SK-N-SH treated with all-trans-retinoic acid at 6 μM for 48 hours (cell line): ENCODE results near the gene PTCD3.

ENCODE experiments used
- ATAC-seq: fragments of 200-7000 bp; cut with Tn5 transposase; 3 replicates; pipeline ENCODE4 v1.9.1; 2020; ENCODE audit warnings: mild to moderate bottlenecking, moderate library complexity
- ARNTL ChIP-seq: fragments of 450-650 bp; formaldehyde crosslinking; IDR thresholded peaks from 2 replicates; pipeline ENCODE4 v1.5.0; 2020; ENCODE audit warnings: low read depth, mild to moderate bottlenecking, moderate library complexity, borderline replicate concordance
- BACH2 ChIP-seq: fragments of 250-450 bp; sonication (Bioruptor Pico); IDR thresholded peaks from 2 replicates; pipeline ENCODE4 v1.9.0; 2021; ENCODE audit warnings: mild to moderate bottlenecking, borderline replicate concordance
- CSDC2 ChIP-seq: fragments of 250-450 bp; sonication (Bioruptor Pico); IDR thresholded peaks from 2 replicates; pipeline ENCODE4 v1.5.0; 2020; ENCODE audit warnings: mild to moderate bottlenecking, moderate library complexity
- ESRRG ChIP-seq: fragments of 250-450 bp; sonication (Bioruptor Pico); IDR thresholded peaks from 2 replicates; pipeline ENCODE4 v1.6.1; 2021; ENCODE audit warnings: mild to moderate bottlenecking
- GLIS3 ChIP-seq: fragments of 250-450 bp; sonication (Bioruptor Pico); IDR thresholded peaks from 2 replicates; pipeline ENCODE4 v1.5.0; 2020; ENCODE audit warnings: mild to moderate bottlenecking, moderate library complexity
- ISL1 ChIP-seq: fragments of 250-450 bp; sonication (Bioruptor Pico); IDR thresholded peaks from 2 replicates; pipeline ENCODE4 v2.1.2; 2022; ENCODE audit warnings: mild to moderate bottlenecking, moderate library complexity
- PPARA ChIP-seq: fragments of 250-450 bp; sonication (Bioruptor Pico); IDR thresholded peaks from 2 replicates; pipeline ENCODE4 v1.5.0; 2020; ENCODE audit warnings: mild to moderate bottlenecking, borderline replicate concordance
- RARB ChIP-seq: fragments of 250-450 bp; sonication (Bioruptor Pico); IDR thresholded peaks from 2 replicates; pipeline ENCODE4 v1.8.0; 2021; ENCODE audit warnings: mild to moderate bottlenecking, moderate library complexity
- TCF4 ChIP-seq: fragments of 250-450 bp; sonication (Bioruptor Pico); IDR thresholded peaks from 2 replicates; pipeline ENCODE4 v1.8.0; 2021; ENCODE audit warnings: mild to moderate bottlenecking, moderate library complexity, borderline replicate concordance
- ZC3H10 ChIP-seq: fragments of 250-450 bp; sonication (Bioruptor Pico); IDR thresholded peaks from 2 replicates; pipeline ENCODE4 v1.5.1; 2021; ENCODE audit warnings: mild to moderate bottlenecking, moderate library complexity
- ZFP3 ChIP-seq: fragments of 250-450 bp; sonication (Bioruptor Pico); IDR thresholded peaks from 2 replicates; pipeline ENCODE4 v1.5.0; 2020; ENCODE audit warnings: mild to moderate bottlenecking, moderate library complexity
- ZFP30 ChIP-seq: fragments of 450-650 bp; formaldehyde crosslinking; IDR thresholded peaks from 2 replicates; pipeline ENCODE4 v1.5.0; 2022; ENCODE audit warnings: mild to moderate bottlenecking, moderate library complexity
- ZNF565 ChIP-seq: fragments of 450-650 bp; formaldehyde crosslinking; conservative IDR thresholded peaks from 2 replicates; pipeline ENCODE4 v1.5.0; 2020; ENCODE audit warnings: low read depth, mild to moderate bottlenecking, moderate library complexity
- ZNF70 ChIP-seq: fragments of 450-650 bp; formaldehyde crosslinking; IDR thresholded peaks from 2 replicates; pipeline ENCODE4 v1.5.0; 2020; ENCODE audit warnings: mild to moderate bottlenecking, moderate library complexity
- ZNF8 ChIP-seq: fragments of 450-650 bp; formaldehyde crosslinking; IDR thresholded peaks from 2 replicates; pipeline ENCODE4 v1.5.0; 2020; ENCODE audit warnings: mild to moderate bottlenecking, moderate library complexity
- TF ChIP-seq, protein P1 (sequence below): fragments of 250-450 bp; sonication (Bioruptor Pico); IDR thresholded peaks from 2 replicates; pipeline ENCODE4 v1.5.1; 2021; ENCODE audit warnings: mild to moderate bottlenecking, moderate library complexity
- TF ChIP-seq, protein P2 (sequence below): fragments of 250-450 bp; sonication (Bioruptor Pico); IDR thresholded peaks from 2 replicates; pipeline ENCODE4 v1.5.1; 2020; ENCODE audit warnings: low read depth, mild to moderate bottlenecking, moderate library complexity
- TF ChIP-seq, protein P3 (sequence below): fragments of 250-450 bp; sonication (Bioruptor Pico); IDR thresholded peaks from 2 replicates; pipeline ENCODE4 v1.8.0; 2021; ENCODE audit warnings: low read depth, mild to moderate bottlenecking, moderate library complexity, borderline replicate concordance
- TF ChIP-seq, protein P4 (sequence below): fragments of 250-450 bp; sonication (Bioruptor Pico); IDR thresholded peaks from 2 replicates; pipeline ENCODE4 v1.8.0; 2020; ENCODE audit warnings: mild to moderate bottlenecking, moderate library complexity, borderline replicate concordance

The PTCD3 gene

DNA sequence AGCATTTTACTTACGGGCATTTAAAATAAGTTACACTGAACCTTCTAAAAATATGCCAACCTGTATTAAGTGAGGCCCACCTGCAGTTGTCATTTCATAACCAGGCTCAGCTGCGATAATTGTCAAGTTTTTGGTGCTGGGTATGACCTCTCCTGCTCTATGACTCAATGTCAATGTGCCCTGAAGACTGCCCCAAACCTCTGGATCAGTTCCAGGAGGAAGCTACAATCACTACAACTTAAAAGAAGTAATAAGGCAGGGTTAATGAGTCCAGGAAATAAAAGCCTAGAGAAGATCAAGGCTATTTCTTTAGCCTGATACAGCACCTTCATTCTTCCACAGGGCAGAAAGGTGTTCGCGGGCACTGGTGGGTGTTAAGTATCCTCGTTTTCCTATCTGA is 23.3 kb upstream of the PTCD3 start:
- no peak for TF ChIP-seq PPARA
- TF ChIP-seq ARNTL: no peak
- no peak for TF ChIP-seq CSDC2 (CRISPR knock-in tag)
- TF ChIP-seq ZC3H10 (CRISPR knock-in tag): no peak
- TF ChIP-seq RARB (CRISPR knock-in tag): no peak
- TF ChIP-seq, protein P1, sequence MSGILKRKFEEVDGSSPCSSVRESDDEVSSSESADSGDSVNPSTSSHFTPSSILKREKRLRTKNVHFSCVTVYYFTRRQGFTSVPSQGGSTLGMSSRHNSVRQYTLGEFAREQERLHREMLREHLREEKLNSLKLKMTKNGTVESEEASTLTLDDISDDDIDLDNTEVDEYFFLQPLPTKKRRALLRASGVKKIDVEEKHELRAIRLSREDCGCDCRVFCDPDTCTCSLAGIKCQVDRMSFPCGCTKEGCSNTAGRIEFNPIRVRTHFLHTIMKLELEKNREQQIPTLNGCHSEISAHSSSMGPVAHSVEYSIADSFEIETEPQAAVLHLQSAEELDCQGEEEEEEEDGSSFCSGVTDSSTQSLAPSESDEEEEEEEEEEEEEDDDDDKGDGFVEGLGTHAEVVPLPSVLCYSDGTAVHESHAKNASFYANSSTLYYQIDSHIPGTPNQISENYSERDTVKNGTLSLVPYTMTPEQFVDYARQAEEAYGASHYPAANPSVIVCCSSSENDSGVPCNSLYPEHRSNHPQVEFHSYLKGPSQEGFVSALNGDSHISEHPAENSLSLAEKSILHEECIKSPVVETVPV (CRISPR knock-in tag): no peak
- TF ChIP-seq ZNF8 (CRISPR knock-in tag): no peak
- TF ChIP-seq BACH2 (CRISPR knock-in tag): no peak
- TF ChIP-seq, protein P2, sequence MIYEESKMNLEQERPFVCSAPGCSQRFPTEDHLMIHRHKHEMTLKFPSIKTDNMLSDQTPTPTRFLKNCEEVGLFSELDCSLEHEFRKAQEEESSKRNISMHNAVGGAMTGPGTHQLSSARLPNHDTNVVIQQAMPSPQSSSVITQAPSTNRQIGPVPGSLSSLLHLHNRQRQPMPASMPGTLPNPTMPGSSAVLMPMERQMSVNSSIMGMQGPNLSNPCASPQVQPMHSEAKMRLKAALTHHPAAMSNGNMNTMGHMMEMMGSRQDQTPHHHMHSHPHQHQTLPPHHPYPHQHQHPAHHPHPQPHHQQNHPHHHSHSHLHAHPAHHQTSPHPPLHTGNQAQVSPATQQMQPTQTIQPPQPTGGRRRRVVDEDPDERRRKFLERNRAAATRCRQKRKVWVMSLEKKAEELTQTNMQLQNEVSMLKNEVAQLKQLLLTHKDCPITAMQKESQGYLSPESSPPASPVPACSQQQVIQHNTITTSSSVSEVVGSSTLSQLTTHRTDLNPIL (CRISPR knock-in tag): no peak
- ATAC-seq: no peak

DNA sequence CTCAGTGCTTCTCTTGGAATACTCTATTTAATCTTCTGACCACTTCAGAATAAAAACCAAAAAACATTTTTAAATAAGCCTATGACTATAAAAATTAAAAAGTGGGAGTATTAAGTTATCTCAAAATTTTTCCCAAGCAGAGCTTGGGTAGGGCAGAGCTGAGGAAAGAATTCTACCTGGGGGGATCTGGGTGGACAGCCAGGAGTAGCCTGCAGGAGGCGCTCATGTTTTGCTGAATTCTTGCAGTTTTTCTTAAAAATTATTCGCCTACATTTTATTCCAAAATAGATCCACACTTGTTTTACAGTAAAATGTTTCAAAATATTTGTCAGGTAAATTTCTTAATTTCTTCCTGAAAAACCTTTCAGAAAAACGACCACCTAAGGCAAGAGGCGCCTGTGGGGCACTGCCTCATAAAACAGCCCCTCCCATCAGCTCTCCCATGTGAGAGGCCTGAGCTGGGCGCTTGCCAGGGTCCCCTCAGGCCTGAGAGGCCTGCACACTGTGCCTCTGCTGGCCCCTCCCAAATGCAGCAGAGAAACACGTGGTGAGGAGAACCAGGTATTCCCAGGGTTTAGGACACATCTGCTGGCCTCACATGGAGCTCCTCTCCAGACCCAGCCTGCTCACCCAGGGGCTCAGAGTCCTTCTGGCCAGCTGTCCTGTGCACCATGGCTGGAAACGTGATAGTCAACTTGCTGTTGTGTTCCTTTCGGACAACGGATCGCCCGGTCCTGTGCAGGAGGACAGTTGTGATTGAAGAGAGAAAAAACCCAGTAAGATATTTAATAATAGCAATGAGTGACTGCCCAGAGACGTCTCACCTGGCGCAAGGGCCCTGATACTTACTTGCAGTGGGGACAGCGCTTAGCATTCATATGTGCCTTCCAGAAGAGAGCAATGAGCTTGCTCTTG is 17.8 kb upstream of the PTCD3 start:
- no peak for TF ChIP-seq ARNTL
- ATAC-seq: no peak

DNA sequence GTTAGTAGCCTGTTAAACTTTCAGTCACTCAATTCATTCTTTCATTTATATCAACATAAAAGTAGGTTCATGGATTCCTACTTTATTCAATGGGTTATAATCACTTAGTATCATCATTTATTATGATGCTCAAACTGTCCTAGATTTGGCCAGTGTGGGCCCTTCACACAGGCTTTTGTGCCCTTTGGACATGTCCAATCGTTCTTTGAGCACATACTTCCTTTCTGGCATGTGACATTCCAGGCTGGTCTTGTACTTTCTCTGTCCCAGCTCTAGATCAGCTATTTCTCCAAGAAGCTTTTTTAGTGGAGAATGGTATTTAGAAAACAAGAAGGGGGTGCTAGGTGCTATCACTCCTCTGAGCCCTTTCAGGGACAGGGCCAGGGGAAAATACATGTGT is 11.8 kb upstream of the PTCD3 start:
- TF ChIP-seq, protein P1 (CRISPR knock-in tag): no peak
- TF ChIP-seq ZNF70 (CRISPR knock-in tag) (no peak), CSDC2 (CRISPR knock-in tag) (no peak), ZFP3 (no peak), TCF4 (CRISPR knock-in tag) (no peak), ZFP30 (CRISPR knock-in tag) (no peak), ESRRG (CRISPR knock-in tag) (no peak)
- TF ChIP-seq, protein P3, sequence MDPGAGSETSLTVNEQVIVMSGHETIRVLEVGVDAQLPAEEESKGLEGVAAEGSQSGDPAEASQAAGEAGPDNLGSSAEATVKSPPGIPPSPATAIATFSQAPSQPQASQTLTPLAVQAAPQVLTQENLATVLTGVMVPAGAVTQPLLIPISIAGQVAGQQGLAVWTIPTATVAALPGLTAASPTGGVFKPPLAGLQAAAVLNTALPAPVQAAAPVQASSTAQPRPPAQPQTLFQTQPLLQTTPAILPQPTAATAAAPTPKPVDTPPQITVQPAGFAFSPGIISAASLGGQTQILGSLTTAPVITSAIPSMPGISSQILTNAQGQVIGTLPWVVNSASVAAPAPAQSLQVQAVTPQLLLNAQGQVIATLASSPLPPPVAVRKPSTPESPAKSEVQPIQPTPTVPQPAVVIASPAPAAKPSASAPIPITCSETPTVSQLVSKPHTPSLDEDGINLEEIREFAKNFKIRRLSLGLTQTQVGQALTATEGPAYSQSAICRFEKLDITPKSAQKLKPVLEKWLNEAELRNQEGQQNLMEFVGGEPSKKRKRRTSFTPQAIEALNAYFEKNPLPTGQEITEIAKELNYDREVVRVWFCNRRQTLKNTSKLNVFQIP (CRISPR knock-in tag): no peak
- no peak for ATAC-seq

DNA sequence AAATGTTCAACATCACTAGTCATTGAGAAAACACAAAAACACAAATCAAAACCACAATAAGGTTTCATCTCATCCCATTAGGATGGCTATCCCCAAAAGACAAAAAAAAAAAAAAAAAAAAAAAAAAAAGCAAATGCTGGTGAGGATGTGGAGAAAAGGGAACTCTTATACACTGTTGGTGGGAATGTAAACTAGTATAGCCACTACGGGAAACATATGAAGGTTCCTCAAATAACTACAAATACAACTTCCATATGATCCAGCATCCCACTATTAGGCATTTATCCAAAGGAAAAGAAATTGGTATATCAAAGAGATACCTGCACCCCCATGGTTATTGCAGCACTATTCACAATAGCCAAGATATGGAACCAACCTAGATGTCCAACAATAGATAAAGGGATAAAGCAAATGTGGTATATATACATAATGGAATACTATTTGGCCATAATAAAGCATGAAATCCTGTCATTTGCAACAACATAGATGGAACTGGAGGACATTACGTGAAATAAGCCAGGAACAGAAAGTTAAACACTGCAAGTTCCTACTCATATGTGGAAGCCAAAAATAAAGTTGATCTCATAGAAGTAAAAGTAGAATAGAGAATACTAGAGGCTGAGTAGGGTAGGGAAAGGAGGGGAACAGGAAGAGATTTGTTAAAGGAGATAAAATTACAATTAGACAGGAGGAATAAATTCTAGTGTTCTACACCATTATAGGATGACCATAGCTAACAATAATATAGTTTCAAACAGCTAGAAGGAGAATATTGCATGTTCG is 8.7 kb upstream of the PTCD3 start:
- no peak for ATAC-seq
- TF ChIP-seq, protein P1 (CRISPR knock-in tag): no peak
- no peak for TF ChIP-seq ZNF8 (CRISPR knock-in tag)
- no peak for TF ChIP-seq ZC3H10 (CRISPR knock-in tag)
- TF ChIP-seq, protein P4, sequence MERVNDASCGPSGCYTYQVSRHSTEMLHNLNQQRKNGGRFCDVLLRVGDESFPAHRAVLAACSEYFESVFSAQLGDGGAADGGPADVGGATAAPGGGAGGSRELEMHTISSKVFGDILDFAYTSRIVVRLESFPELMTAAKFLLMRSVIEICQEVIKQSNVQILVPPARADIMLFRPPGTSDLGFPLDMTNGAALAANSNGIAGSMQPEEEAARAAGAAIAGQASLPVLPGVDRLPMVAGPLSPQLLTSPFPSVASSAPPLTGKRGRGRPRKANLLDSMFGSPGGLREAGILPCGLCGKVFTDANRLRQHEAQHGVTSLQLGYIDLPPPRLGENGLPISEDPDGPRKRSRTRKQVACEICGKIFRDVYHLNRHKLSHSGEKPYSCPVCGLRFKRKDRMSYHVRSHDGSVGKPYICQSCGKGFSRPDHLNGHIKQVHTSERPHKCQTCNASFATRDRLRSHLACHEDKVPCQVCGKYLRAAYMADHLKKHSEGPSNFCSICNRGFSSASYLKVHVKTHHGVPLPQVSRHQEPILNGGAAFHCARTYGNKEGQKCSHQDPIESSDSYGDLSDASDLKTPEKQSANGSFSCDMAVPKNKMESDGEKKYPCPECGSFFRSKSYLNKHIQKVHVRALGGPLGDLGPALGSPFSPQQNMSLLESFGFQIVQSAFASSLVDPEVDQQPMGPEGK (CRISPR knock-in tag): no peak
- TF ChIP-seq GLIS3: no peak
- no peak for TF ChIP-seq CSDC2 (CRISPR knock-in tag)
- TF ChIP-seq ISL1 (CRISPR knock-in tag): no peak
- TF ChIP-seq ARNTL: no peak
- TF ChIP-seq RARB (CRISPR knock-in tag): no peak
- no peak for TF ChIP-seq ZNF565
- TF ChIP-seq ZNF70 (CRISPR knock-in tag): no peak
- no peak for TF ChIP-seq BACH2 (CRISPR knock-in tag)
- TF ChIP-seq, protein P3 (CRISPR knock-in tag): no peak
- TF ChIP-seq TCF4 (CRISPR knock-in tag): no peak
- no peak for TF ChIP-seq ZFP30 (CRISPR knock-in tag)
- TF ChIP-seq ESRRG (CRISPR knock-in tag): no peak
